ENCODE data around the gene KCNK3. TPM values are rescaled to one million over a fixed set of nuclear protein-coding genes. Genes with fewer than 3 reads are reported as not detected.
"Not testable (repeated sequence)": the region's sequence is repeated elsewhere in the genome, so short reads cannot be mapped to it uniquely, and the experiment has no call there.

Gene KCNK3
- total RNA-seq, 1 experiment from 2014 or later, result 0.09 TPM

DNA sequence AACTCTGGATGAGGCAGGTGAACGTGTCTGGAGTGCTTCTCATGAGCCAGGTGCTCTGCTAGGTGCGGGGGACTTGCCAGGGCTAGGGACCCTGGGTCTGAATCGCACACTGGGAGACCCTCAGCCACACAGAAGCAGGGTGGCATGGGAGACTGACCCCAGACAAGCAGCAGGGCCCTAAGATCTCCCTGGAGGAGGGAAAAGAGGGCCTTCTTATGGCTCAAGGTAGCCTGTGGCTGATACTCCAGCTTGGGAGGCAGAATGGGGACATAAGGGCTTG, 38.5 kb upstream of the KCNK3 start:
- no peak overlapping the region for H2BK15ac ChIP-seq (ENCODE audit: low read depth, low read length)
- H3K4me1 ChIP-seq (ENCODE audit: insufficient read depth, low read length), result peaks cover 3% of the 10 kb centered on the region; the same call in 1 of the 2 replicates
- H3K4me2 ChIP-seq (ENCODE audit: insufficient read depth, insufficient read length, low read length), result no peak overlapping the region
- H4K8ac ChIP-seq (replicated peaks; ENCODE audit: insufficient read length, low read depth, low read length), result no peak overlapping the region
- no peak overlapping the region for H3T11ph ChIP-seq (ENCODE audit: low read length)
- no peaks in the 10 kb centered on the region for H3K79me1 ChIP-seq (ENCODE audit: insufficient read depth, low read depth, low read length, poor library complexity, severe bottlenecking)
- H4K20me1 ChIP-seq (ENCODE audit: control insufficient read depth, insufficient read depth, insufficient read length), result no peaks in the 10 kb centered on the region
- H2BK20ac ChIP-seq (ENCODE audit: low read depth, low read length, poor library complexity, severe bottlenecking), result no peak overlapping the region
- H3K4ac ChIP-seq (ENCODE audit: low read depth, low read length), result no peak overlapping the region
- DNase-seq, result no peak
- H3K9me3 ChIP-seq (ENCODE audit: control insufficient read depth, low read depth, low read length), result no peaks in the 10 kb centered on the region
- H4K5ac ChIP-seq (ENCODE audit: insufficient read length, low read depth, low read length), result no peak overlapping the region
- no peak overlapping the region; a peak in 1 of 7 replicates for H3K27ac Mint-ChIP-seq
- H3K23ac ChIP-seq (ENCODE audit: insufficient read length, low read depth, low read length), result no peak overlapping the region
- no peak overlapping the region for H2BK12ac ChIP-seq (ENCODE audit: insufficient read length, low read depth, low read length)
- no CpG with 5 or more reads among the region's 3 CpGs for WGBS (ENCODE audit: extremely low coverage, insufficient read length, low lambda C conversion rate)
- no peak overlapping the region for H3K18ac ChIP-seq (ENCODE audit: insufficient read length, low read depth, low read length)
- peaks cover under 1 to 3% of the 10 kb centered on the region in 2 experiments; a peak in 2 of 5 replicates for H3K9me3 Mint-ChIP-seq
- no peak overlapping the region for H2AK5ac ChIP-seq (ENCODE audit: insufficient read length, low read length)
- no peak overlapping the region for H3K27ac ChIP-seq (ENCODE audit: insufficient read length, low read depth, low read length)
- H3K4me1 Mint-ChIP-seq, result peaks cover 19 to 29% of the 10 kb centered on the region in 2 experiments
- no peak overlapping the region for H3K9ac ChIP-seq (ENCODE audit: extremely low read depth, insufficient read length, low read length)
- H2BK5ac ChIP-seq (ENCODE audit: insufficient read length, low read length), result no peak overlapping the region
- H3K79me2 ChIP-seq (ENCODE audit: insufficient read depth, low read length), result no peaks in the 10 kb centered on the region
- H3K4me3 Mint-ChIP-seq, result no peak overlapping the region
- peaks cover 0 to 1% (median 0%) of the 10 kb centered on the region in 3 experiments; a peak in 2 of 7 replicates for H3K36me3 Mint-ChIP-seq (ENCODE audit: insufficient read depth in 1 of 3, low read depth in 3 of 3)
- peaks cover 24% of the 10 kb centered on the region for H3K27me3 Mint-ChIP-seq (ENCODE audit: low read depth)
- H2BK120ac ChIP-seq (ENCODE audit: low read depth, low read length, poor library complexity, severe bottlenecking), result no peak overlapping the region
- H4K91ac ChIP-seq (ENCODE audit: insufficient read length, low read depth, low read length), result no peak overlapping the region
- no peak overlapping the region for H3K14ac ChIP-seq (ENCODE audit: insufficient read depth, low read length)
- no peaks in the 10 kb centered on the region for H3K23me2 ChIP-seq (ENCODE audit: insufficient read length, low read depth, low read length, poor library complexity, severe bottlenecking)
- H2AFZ ChIP-seq (ENCODE audit: low read length), result no peak overlapping the region
- no peaks in the 10 kb centered on the region for H3K27me3 ChIP-seq (ENCODE audit: insufficient read depth, low read length)
- TF ChIP-seq, protein P1, sequence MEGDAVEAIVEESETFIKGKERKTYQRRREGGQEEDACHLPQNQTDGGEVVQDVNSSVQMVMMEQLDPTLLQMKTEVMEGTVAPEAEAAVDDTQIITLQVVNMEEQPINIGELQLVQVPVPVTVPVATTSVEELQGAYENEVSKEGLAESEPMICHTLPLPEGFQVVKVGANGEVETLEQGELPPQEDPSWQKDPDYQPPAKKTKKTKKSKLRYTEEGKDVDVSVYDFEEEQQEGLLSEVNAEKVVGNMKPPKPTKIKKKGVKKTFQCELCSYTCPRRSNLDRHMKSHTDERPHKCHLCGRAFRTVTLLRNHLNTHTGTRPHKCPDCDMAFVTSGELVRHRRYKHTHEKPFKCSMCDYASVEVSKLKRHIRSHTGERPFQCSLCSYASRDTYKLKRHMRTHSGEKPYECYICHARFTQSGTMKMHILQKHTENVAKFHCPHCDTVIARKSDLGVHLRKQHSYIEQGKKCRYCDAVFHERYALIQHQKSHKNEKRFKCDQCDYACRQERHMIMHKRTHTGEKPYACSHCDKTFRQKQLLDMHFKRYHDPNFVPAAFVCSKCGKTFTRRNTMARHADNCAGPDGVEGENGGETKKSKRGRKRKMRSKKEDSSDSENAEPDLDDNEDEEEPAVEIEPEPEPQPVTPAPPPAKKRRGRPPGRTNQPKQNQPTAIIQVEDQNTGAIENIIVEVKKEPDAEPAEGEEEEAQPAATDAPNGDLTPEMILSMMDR (conservative IDR thresholded peaks at IDR 0.05), result no peak
- no peak overlapping the region for H3K56ac ChIP-seq (ENCODE audit: insufficient read length, low read depth, low read length)

DNA sequence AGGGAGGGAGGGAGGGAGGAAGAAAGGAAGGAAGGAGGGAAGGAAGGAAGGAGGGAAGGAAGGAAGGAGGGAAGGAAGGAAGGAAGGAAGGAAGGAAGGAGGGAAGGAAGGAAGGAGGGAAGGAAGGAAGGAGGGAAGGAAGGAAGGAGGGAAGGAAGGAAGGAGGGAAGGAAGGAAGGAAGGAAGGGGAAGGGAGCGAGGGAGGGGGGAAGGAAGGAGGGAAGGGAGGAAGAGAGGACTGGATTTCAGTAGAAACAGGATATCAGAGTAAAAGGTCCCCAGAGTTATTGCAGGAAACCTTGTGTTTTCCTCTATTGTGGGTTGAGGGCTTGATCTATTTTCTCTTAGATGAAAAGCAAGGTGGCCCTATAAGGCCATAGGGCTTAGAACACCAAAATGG, 37.4 kb upstream of the KCNK3 start:
- H3K4me1 ChIP-seq (ENCODE audit: insufficient read depth, low read length); H3K4me3 Mint-ChIP-seq; H3K23me2 ChIP-seq (ENCODE audit: insufficient read length, low read depth, low read length, poor library complexity, severe bottlenecking); H3K14ac ChIP-seq (ENCODE audit: insufficient read depth, low read length); H3K27me3 ChIP-seq (ENCODE audit: insufficient read depth, low read length); H3K27ac Mint-ChIP-seq; H3K4ac ChIP-seq (ENCODE audit: low read depth, low read length); H4K20me1 ChIP-seq (ENCODE audit: control insufficient read depth, insufficient read depth, insufficient read length); H3K18ac ChIP-seq (ENCODE audit: insufficient read length, low read depth, low read length); H2BK5ac ChIP-seq (ENCODE audit: insufficient read length, low read length); DNase-seq; H3K79me1 ChIP-seq (ENCODE audit: insufficient read depth, low read depth, low read length, poor library complexity, severe bottlenecking); H3K27ac ChIP-seq (ENCODE audit: insufficient read length, low read depth, low read length); H4K91ac ChIP-seq (ENCODE audit: insufficient read length, low read depth, low read length); H3K56ac ChIP-seq (ENCODE audit: insufficient read length, low read depth, low read length); H2AK5ac ChIP-seq (ENCODE audit: insufficient read length, low read length); H4K8ac ChIP-seq (replicated peaks; ENCODE audit: insufficient read length, low read depth, low read length); H4K5ac ChIP-seq (ENCODE audit: insufficient read length, low read depth, low read length); H2BK12ac ChIP-seq (ENCODE audit: insufficient read length, low read depth, low read length); H3T11ph ChIP-seq (ENCODE audit: low read length); H3K9me3 ChIP-seq (ENCODE audit: control insufficient read depth, low read depth, low read length); H2BK15ac ChIP-seq (ENCODE audit: low read depth, low read length); H3K9ac ChIP-seq (ENCODE audit: extremely low read depth, insufficient read length, low read length); H2BK20ac ChIP-seq (ENCODE audit: low read depth, low read length, poor library complexity, severe bottlenecking); H3K36me3 Mint-ChIP-seq (ENCODE audit: insufficient read depth in 1 of 3, low read depth in 3 of 3); H3K23ac ChIP-seq (ENCODE audit: insufficient read length, low read depth, low read length); H3K79me2 ChIP-seq (ENCODE audit: insufficient read depth, low read length); H2BK120ac ChIP-seq (ENCODE audit: low read depth, low read length, poor library complexity, severe bottlenecking); H3K4me2 ChIP-seq (ENCODE audit: insufficient read depth, insufficient read length, low read length); H2AFZ ChIP-seq (ENCODE audit: low read length): not testable (repeated sequence)
- no CpG with 5 or more reads among the region's 1 CpG for WGBS (ENCODE audit: extremely low coverage, insufficient read length, low lambda C conversion rate)
- H3K9me3 Mint-ChIP-seq, result peaks cover 9 to 12% of the 10 kb centered on the region in 2 experiments
- peaks cover 19 to 29% of the 10 kb centered on the region in 2 experiments for H3K4me1 Mint-ChIP-seq
- peaks cover 22% of the 10 kb centered on the region for H3K27me3 Mint-ChIP-seq (ENCODE audit: low read depth)

All from H9 (cell line).